ENCODE data around the gene ABCC1.
"Not testable (repeated sequence)": the region's sequence is repeated elsewhere in the genome, so short reads cannot be mapped to it uniquely, and the experiment has no call there.

Gene ABCC1

GRCh38 chr16:16163571-16163970 is 214.2 kb downstream of the ABCC1 start:
- no peak overlapping the region for H3K27ac ChIP-seq
- DNase-seq (ENCODE audit: low read depth, low spot score) = no peak

DNA sequence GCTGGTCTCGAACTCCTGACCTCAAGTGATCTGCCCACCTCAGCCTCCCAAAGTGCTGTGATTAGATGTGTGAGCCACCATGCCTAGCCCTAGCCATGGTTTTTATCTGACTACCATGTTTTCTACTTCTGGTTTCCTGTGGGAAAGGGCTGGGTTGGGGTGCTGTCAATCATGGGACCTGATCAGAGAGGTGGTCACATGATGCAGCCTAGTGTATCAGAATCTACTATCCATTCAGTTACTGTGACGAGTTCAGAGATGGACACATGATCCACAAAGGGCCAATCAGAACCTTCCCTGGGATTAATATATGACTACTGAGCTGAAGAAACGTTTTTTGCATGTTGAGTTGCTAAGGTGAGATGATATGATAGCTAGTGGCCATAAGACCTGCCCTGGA is 214.8 kb downstream of the ABCC1 start:
- DNase-seq (ENCODE audit: low read depth, low spot score) = no peak
- no peak overlapping the region for H3K27ac ChIP-seq

DNA sequence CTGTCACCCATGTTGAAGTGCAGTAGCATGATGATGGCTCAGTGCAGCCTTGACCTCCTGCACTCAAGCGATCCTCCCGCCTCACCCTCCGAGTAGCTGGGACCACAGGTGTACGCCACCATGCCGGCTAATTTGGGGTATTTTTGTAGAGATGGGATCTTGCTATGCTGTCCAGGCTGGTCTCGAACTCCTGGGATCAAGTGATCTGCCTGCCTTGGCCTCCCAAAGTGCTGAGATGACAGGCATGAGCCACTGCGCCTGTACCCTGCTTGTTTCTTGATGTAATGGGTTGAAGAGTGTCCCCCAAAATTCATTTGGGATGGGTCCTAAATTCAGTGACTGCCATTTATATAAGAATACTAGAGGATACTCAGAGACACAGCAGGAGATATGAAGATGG is 216.7 kb downstream of the ABCC1 start:
- DNase-seq (ENCODE audit: low read depth, low spot score) = no peak
- H3K27ac ChIP-seq = no peak overlapping the region

DNA sequence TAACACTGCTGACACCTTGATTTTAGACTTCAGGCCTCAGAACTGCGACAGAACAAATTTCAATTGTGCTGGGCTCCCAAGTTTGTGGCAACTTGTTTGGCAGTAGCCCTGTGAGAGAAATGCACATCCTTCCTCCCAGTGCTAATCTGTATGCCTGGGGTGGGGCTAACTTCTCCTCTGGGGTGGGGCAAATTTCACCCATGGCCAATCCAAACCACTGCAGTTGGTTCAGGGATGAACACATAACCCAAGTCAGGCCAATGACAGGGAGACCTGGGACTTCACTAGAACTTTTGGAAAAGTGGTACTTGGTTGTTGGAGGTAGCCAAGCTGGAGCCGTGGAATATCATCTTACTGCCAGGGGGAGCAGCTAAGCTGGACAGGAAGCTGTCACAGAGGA is 217.5 kb downstream of the ABCC1 start:
- no peak overlapping the region for H3K27ac ChIP-seq
- no peak for DNase-seq (ENCODE audit: low read depth, low spot score)

DNA sequence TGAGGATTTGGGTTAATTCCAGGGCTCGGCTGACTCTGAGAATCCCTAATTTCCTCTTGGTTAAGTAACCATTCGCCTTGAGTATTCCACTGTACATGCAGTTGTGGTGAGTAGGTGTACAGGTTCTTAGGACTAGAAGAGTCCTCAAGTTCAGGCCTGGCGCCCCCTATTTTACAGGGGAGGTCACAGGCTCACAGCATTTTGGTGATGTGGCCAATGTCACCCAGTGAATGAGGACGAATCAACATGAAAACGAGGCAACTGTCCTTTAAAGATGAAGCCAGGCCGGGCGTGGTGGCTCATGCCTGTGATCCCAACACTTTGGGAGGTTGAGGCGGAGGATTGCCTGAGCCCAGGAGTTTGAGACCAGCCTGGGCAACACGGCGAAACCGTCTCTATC is 218.5 kb downstream of the ABCC1 start:
- no peak for DNase-seq (ENCODE audit: low read depth, low spot score)
- H3K27ac ChIP-seq = no peak overlapping the region

GRCh38 chr16:16168431-16168830 is 219.0 kb downstream of the ABCC1 start:
- no peak for DNase-seq (ENCODE audit: low read depth, low spot score)
- H3K27ac ChIP-seq = no peak overlapping the region

GRCh38 chr16:16169615-16170014 is 220.2 kb downstream of the ABCC1 start:
- DNase-seq (ENCODE audit: low read depth, low spot score) = no peak
- no peak overlapping the region for H3K27ac ChIP-seq

DNA sequence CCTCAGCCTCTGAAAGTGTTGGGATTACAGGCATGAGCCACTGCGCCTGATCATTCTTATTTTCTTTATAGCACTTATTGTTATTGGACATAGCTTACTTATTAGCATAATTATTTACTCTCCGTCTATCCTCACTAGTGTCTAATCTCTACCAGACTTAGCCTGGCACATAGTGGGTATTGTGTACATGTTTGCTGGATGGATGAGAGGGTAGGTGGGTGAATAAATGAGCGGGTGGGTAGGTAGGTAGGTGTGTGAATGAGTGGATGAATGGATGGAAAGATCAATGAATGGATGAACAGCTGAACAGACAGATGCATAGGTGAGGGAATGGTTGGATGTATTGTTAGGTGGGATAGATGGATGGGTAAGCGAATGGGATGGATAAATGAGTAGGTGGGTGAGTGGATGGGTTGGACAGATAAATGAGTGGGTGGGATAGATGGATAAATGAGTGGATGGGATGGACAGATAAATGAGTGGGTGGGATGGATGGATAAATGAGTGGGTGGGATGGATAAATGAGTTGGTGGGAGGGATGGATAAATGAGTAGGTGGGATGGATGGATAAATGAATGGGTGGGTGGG is 222.0 kb downstream of the ABCC1 start:
- no peak overlapping the region for H3K27ac ChIP-seq
- no peak for DNase-seq (ENCODE audit: low read depth, low spot score)

- DNase-seq (ENCODE audit: low read depth, low spot score) = no peak
- no peak overlapping the region for H3K27ac ChIP-seq
Observed at GRCh38 chr16:16172991-16173390, 223.6 kb downstream of the ABCC1 start.

GRCh38 chr16:16175296-16175695 is 225.9 kb downstream of the ABCC1 start:
- H3K27ac ChIP-seq = no peak overlapping the region
- no peak for DNase-seq (ENCODE audit: low read depth, low spot score)

- no peak for DNase-seq (ENCODE audit: low read depth, low spot score)
Observed at GRCh38 chr16:16176328-16176727, 226.9 kb downstream of the ABCC1 start.

DNA sequence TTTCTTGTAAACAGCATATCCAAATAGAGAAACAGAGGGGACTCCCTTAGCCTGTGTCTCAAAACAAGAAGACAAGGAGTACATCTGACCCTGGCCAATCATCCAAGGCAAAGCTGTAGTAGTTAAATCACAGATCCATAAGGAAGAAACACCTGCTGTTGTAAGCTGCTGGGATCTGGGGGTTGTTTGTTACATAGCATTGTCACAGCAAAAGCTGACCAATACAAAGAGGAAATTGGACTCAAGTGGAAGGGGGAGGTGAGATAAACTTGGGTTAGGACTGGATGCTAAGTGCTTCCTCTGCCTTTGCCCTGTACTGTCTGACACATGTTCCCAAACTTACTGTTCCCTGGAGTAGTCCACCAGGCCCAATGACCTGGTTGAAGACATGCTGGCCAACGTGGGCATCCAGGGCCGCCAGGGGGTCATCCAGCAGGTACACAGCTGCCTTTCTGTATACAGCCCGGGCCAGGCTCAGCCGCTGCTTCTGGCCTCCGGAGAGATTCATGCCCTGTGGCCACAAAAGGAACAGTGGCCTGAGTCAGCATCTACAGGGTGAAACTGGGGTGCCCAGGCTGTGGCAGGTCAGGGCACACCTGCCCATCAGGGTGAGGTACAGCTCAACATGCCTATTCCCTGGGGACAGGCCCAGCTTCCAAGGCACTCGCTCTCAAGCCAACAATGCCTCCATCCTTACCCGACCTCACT is 229.2 kb downstream of the ABCC1 start:
- no peak for DNase-seq (ENCODE audit: low read depth, low spot score)
- H3K27ac ChIP-seq = no peak overlapping the region

More at GRCh38 chr16:16176328-16176727, 226.9 kb downstream of the ABCC1 start:
- no peak overlapping the region for H3K27ac ChIP-seq

- not testable (repeated sequence) for DNase-seq (ENCODE audit: low read depth, low spot score); H3K27ac ChIP-seq
Observed at GRCh38 chr16:16181748-16182147, 232.3 kb downstream of the ABCC1 start.

DNA sequence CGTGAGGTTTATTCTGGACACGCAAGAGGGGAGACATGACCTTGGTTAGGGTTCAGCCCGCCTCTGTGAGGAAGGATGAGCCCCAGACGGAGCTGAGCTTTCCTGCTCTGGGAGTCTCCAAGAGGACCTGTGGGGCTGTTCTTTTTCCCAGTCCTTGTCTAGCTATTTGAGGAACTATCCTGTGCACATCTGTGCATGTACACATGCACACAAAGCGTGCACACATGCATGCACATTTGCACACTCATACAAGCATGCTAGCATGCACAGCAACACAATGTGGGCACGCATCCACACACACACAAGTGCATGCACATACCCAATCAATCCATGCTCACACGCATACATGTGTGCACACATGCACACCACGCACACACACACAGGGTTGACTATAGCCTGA is 233.5 kb downstream of the ABCC1 start:
- no peak overlapping the region for H3K27ac ChIP-seq
- no peak for DNase-seq (ENCODE audit: low read depth, low spot score)

DNA sequence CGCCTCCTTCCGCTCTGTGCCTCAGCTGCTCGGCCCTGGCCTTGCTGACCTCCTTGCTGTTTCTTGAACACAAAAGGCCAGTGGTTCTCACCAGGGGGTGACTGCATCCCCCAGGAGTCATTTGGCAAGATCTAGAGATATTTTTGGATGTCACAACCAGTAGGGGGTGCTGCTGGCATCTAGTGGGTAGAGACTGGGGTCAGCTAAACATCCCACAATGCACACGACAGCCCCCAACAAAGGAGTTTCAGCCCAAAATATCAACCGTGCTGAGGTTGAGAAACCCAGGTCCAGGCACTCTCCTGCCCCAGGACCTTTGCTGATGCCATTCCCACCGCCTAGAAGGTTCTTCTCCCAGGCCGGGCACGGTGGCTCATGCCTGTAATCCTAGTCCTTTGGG is 234.1 kb downstream of the ABCC1 start:
- DNase-seq (ENCODE audit: low read depth, low spot score) = no peak
- no peak overlapping the region for H3K27ac ChIP-seq

- H3K27ac ChIP-seq = no peak overlapping the region
- DNase-seq (ENCODE audit: low read depth, low spot score) = no peak
Observed at GRCh38 chr16:16184594-16184993, 235.2 kb downstream of the ABCC1 start.

DNA sequence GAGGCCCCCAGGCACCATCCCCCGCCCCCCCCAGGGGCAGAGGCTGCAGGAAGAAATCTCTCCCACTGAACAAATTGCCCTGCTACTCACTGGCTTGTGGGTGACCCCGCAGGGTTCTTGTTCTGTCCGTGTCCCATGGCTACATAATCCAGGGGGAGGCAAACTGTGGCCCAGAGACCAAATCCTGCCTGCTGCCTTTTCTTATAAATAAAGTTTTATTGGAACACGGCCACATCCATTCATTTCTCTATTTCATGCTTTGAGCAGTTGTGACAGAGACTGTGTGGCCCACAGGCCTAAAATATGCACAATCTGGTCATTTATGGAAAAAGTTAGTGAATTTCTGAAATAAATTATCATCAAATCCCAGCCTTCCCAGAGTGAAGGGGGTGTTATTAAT is 235.7 kb downstream of the ABCC1 start:
- no peak for DNase-seq (ENCODE audit: low read depth, low spot score)
- no peak overlapping the region for H3K27ac ChIP-seq

GRCh38 chr16:16186820-16187219 is 237.4 kb downstream of the ABCC1 start:
- DNase-seq (ENCODE audit: low read depth, low spot score) = no peak

GRCh38 chr16:16188827-16189226 is 239.4 kb downstream of the ABCC1 start:
- H3K27ac ChIP-seq = no peak overlapping the region
- DNase-seq (ENCODE audit: low read depth, low spot score) = no peak

More at GRCh38 chr16:16186820-16187219, 237.4 kb downstream of the ABCC1 start:
- H3K27ac ChIP-seq = no peak overlapping the region

- DNase-seq (ENCODE audit: low read depth, low spot score) = no peak
- no peak overlapping the region for H3K27ac ChIP-seq
Observed at GRCh38 chr16:16189842-16190241, 240.4 kb downstream of the ABCC1 start.

DNA sequence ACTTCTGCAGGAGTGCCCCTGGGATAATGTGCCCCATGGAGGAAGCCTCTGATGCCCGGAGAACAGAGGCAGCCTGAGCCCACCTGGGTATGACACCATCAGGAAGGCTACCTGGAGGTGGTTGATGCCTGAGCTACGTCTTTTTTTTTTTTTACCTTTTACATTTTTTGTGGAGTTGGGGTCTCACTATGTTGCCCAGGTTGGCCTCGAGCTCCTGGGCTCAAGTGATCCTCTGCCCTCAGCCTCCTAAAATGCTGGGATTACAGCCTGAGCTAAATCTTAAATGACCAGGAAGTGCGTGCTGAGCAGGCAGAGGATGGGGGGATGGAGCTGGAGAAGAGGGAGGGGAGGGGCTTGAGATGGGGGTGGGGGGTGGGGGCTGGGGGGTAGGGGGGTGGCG is 241.1 kb downstream of the ABCC1 start:
- no peak for DNase-seq (ENCODE audit: low read depth, low spot score)
- H3K27ac ChIP-seq = no peak overlapping the region

- not testable (repeated sequence) for H3K27ac ChIP-seq; DNase-seq (ENCODE audit: low read depth, low spot score)
Observed at GRCh38 chr16:16190966-16191365, 241.6 kb downstream of the ABCC1 start.

Measured in epithelial cell of prostate (primary cell).